Esophagus squamous epithelium (tissue), 4 donors: ENCODE results near the gene CALB2.
A peak's percentile ranks its signal among the peaks of the same experiment; 100 is the strongest.

Experiments used
- POLR2A ChIP-seq, 4 donors: fragments of 450-650 bp; IDR thresholded peaks; one replicate each; pipeline ENCODE4 v1.6.1; 2017; ENCODE audit warnings: antibody characterized with exemption in 4 of 4, mild to moderate bottlenecking in 4 of 4, moderate library complexity in 3 of 4
- TF ChIP-seq, protein P1 (sequence below), 6 experiments: fragments of 450-650 bp in 4 of 6; fragments of 200-600 bp in 2 of 6; sonication (generic) in 2 of 6; IDR thresholded peaks; one replicate each; pipeline ENCODE4 v1.5.1; 2016 to 2019; ENCODE audit warnings: antibody characterized with exemption in 6 of 6, mild to moderate bottlenecking in 4 of 6, moderate library complexity in 4 of 6

DNA sequence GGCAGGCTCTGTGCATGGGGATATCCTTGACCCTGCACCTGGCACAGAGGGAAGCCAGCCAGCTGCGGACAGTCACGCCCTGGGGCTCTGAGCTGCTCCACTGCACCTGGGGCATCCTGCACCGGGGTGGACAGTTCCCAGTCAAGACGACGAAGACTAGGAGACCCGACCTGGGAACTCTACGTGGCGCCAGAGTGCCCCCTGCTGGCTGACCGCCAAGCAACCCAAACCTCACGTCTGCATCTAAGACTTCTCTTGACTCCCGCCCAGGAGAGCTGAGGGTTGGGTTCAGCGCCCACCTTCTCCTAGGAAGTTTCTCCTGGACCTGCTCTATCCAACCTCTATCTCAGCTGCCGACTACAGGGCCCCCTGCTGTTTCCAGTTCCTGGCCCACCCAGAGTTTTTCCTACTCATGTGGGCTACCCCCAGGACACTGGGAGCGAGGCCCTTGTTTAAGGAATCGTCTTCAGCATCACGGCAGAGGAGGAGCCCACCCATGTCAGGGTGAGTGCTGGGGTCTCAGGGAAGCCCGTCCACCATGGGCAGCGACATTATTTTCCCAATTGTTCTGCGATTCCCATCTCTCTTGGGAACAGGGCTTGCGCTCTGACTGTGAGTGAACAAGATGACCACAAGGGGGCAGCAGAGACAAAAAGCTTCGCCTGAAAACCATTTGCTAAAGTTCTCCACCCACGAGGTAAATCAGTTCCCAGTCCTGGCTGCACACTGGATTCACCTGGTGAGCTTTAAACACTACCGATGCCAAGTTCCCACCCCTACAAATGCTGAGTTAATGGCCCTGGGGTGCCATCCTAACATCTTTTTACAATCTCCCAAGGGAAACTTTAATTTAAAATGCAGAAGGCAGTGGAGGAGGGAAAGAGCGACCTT is 54.0 kb downstream of the CALB2 start:
- TF ChIP-seq, protein P1, sequence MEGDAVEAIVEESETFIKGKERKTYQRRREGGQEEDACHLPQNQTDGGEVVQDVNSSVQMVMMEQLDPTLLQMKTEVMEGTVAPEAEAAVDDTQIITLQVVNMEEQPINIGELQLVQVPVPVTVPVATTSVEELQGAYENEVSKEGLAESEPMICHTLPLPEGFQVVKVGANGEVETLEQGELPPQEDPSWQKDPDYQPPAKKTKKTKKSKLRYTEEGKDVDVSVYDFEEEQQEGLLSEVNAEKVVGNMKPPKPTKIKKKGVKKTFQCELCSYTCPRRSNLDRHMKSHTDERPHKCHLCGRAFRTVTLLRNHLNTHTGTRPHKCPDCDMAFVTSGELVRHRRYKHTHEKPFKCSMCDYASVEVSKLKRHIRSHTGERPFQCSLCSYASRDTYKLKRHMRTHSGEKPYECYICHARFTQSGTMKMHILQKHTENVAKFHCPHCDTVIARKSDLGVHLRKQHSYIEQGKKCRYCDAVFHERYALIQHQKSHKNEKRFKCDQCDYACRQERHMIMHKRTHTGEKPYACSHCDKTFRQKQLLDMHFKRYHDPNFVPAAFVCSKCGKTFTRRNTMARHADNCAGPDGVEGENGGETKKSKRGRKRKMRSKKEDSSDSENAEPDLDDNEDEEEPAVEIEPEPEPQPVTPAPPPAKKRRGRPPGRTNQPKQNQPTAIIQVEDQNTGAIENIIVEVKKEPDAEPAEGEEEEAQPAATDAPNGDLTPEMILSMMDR (IDR thresholded peaks at IDR 0.05): peak; percentile 80 to 91 (median 83)
- no peak for TF ChIP-seq POLR2A (IDR thresholded peaks at IDR 0.05)
